Endothelial cell of umbilical vein (primary cell): Measurements from ENCODE around the gene PDGFA. TPM values are rescaled to one million over a fixed set of nuclear protein-coding genes. Genes with fewer than 3 reads are reported as not detected.

Experiments used
- BruUV-seq: library from RNA; stranded (reverse); fragments of 400-500 nt; replicated peaks from 2 replicates; lab custom pipeline; 2021; lab: Mats Ljungman, UMichigan
- CTCF ChIA-PET: fragments of 300-600, 350-600 bp; sonication (Branson Sonifier 250); formaldehyde crosslinking; loops from one replicate; lab custom pipeline; 2021; ENCODE audit warnings: antibody characterized with exemption, inconsistent platforms; lab: Charles Lee
- POLR2A ChIA-PET: fragments of 300-600, 350-600 bp; sonication (Branson Sonifier 250); formaldehyde crosslinking; loops from one replicate; lab custom pipeline; 2021; ENCODE audit warnings: antibody characterized with exemption, inconsistent platforms; lab: Charles Lee
- DNase-seq: peaks from one replicate; pipeline ENCODE4 v3.0.0-alpha.2; 2011; ENCODE audit warnings: low read depth, low spot score
- FAIRE-seq: peaks from 2 replicates; lab custom pipeline; 2011; peaks lifted over from hg19 to GRCh38; lab: Jason Lieb, UNC
- H2AFZ ChIP-seq: 2 replicates; pipeline ENCODE4 v1.6.0; 2012; ENCODE audit warnings: low read depth, low read length, control low read depth, inconsistent platforms
- H3K27ac ChIP-seq: 2 replicates; pipeline ENCODE4 v1.5.1; 2011; ENCODE audit warnings: low read depth, mild to moderate bottlenecking, control low read depth, low read length, moderate library complexity; ENCODE audit not compliant: insufficient read depth
- H3K27me3 ChIP-seq, 2 experiments: 2 replicates each; pipeline versions ENCODE4 v1.6.0 to v1.6.1; 2011; ENCODE audit warnings: low read length in 2 of 2, mixed read lengths in 1 of 2; ENCODE audit not compliant: control insufficient read depth in 2 of 2, insufficient read depth in 2 of 2
- H3K36me3 ChIP-seq, 2 experiments: 2 replicates in 1 of 2; 3 replicates in 1 of 2; pipeline ENCODE4 v1.5.1; 2011; ENCODE audit warnings: low read length in 2 of 2, mild to moderate bottlenecking in 1 of 2, moderate library complexity in 1 of 2; ENCODE audit not compliant: control insufficient read depth in 2 of 2, insufficient read depth in 2 of 2; ENCODE audit errors: extremely low read depth in 1 of 2
- H3K4me1 ChIP-seq: 3 replicates; pipeline ENCODE4 v1.5.1; 2011; ENCODE audit warnings: mild to moderate bottlenecking, low read length; ENCODE audit not compliant: control insufficient read depth, insufficient read depth; ENCODE audit errors: extremely low read depth
- H3K4me2 ChIP-seq: 2 replicates; pipeline ENCODE4 v1.6.1; 2011; ENCODE audit warnings: low read length, control low read depth, mixed read lengths; ENCODE audit not compliant: insufficient read depth
- H3K4me3 ChIP-seq, 3 experiments: fragments of 200-600 bp in 1 of 3; sonication (generic), shearing (Covaris generic) in 1 of 3; replicated peaks in 1 of 3; 2 replicates each; pipeline ENCODE4 v1.5.1; 2011 to 2016; ENCODE audit warnings: control low read depth in 3 of 3, low read length in 3 of 3, mild to moderate bottlenecking in 2 of 3, inconsistent platforms in 1 of 3, low read depth in 1 of 3, moderate library complexity in 1 of 3; ENCODE audit not compliant: insufficient read depth in 1 of 3
- H3K79me2 ChIP-seq: 2 replicates; pipeline ENCODE4 v1.6.0; 2012; ENCODE audit warnings: low read length, inconsistent platforms; ENCODE audit not compliant: control insufficient read depth, insufficient read depth
- H3K9ac ChIP-seq: replicated peaks from 2 replicates; pipeline ENCODE3; 2011; ENCODE audit warnings: low read length, control low read depth; ENCODE audit not compliant: insufficient read depth; ENCODE audit errors: extremely low read depth
- H3K9me1 ChIP-seq: replicated peaks from 3 replicates; pipeline ENCODE4 v1.6.0; 2011; ENCODE audit warnings: mild to moderate bottlenecking, low read length; ENCODE audit not compliant: control insufficient read depth, insufficient read depth; ENCODE audit errors: extremely low read depth
- H3K9me3 ChIP-seq: replicated peaks from 2 replicates; pipeline ENCODE4 v1.5.1; 2012; ENCODE audit warnings: low read length, inconsistent platforms; ENCODE audit not compliant: control insufficient read depth, insufficient read depth
- H4K20me1 ChIP-seq: replicated peaks from 2 replicates; pipeline ENCODE3; 2011; ENCODE audit warnings: mild to moderate bottlenecking, low read length; ENCODE audit not compliant: control insufficient read depth, insufficient read depth; ENCODE audit errors: extremely low read depth
- CTCF ChIP-seq, 2 donors: IDR thresholded peaks; 1 replicate in 1 of 2; 2 replicates in 1 of 2; pipeline ENCODE4 v1.5.1; 2011; ENCODE audit warnings: low read length in 2 of 2, mild to moderate bottlenecking in 2 of 2, moderate library complexity in 2 of 2, control low read depth in 1 of 2, inconsistent platforms in 1 of 2, low read depth in 1 of 2; ENCODE audit not compliant: insufficient read depth in 1 of 2; ENCODE audit errors: extremely low read depth in 1 of 2
- EZH2 ChIP-seq: IDR thresholded peaks from 2 replicates; pipeline ENCODE4 v1.6.1; 2012; ENCODE audit warnings: borderline replicate concordance, low read depth, mild to moderate bottlenecking, moderate library complexity, low read length, inconsistent platforms; ENCODE audit not compliant: severe bottlenecking
- GATA2 ChIP-seq: IDR thresholded peaks from 2 replicates; pipeline ENCODE4 v1.7.0; 2011; ENCODE audit warnings: low read depth, mild to moderate bottlenecking, moderate library complexity, mixed read lengths, low read length; ENCODE audit not compliant: insufficient read length, insufficient read depth
- JUN ChIP-seq: IDR thresholded peaks from 2 replicates; pipeline ENCODE4 v1.6.1; 2011; ENCODE audit warnings: borderline replicate concordance, low read depth; ENCODE audit not compliant: insufficient read length, insufficient read depth
- MAX ChIP-seq: IDR thresholded peaks from 2 replicates; pipeline ENCODE4 v1.6.1; 2011; ENCODE audit not compliant: insufficient read depth, insufficient read length
- MYC ChIP-seq: IDR thresholded peaks from one replicate; pipeline ENCODE4 v1.6.1; 2011; ENCODE audit warnings: mild to moderate bottlenecking, low read depth, low read length
- POLR2A ChIP-seq: IDR thresholded peaks from 2 replicates; pipeline ENCODE4 v1.6.1; 2012; ENCODE audit warnings: low read depth, mild to moderate bottlenecking, control low read depth, low read length
- POLR2AphosphoS5 ChIP-seq: IDR thresholded peaks from 2 replicates; pipeline ENCODE4 v1.6.1; 2012; ENCODE audit warnings: low read depth, mild to moderate bottlenecking, control low read depth, low read length, moderate library complexity; ENCODE audit not compliant: insufficient read depth
- dilution Hi-C: fragments of 300-500 bp; cut with MboI; formaldehyde crosslinking; loops from one replicate; pipeline ENCODE4 v1.15.0; 2019; ENCODE audit warnings: low sequenced_read_pairs; ENCODE audit not compliant: extremely low pct_ligation_motif_present
- intact Hi-C: fragments of 100-400 bp; cut with micrococcal nuclease; formaldehyde crosslinking; loops from one replicate; pipeline ENCODE4 v1.10.0; 2022
- polyA plus RNA-seq, 4 experiments: library from polyadenylated mRNA; depleted of rRNA in 3 of 4; stranded (reverse) in 3 of 4; unstranded in 1 of 4; fragments of >200 nt; gene quantifications; 2 replicates each; pipeline versions ENCODE4 v1.2.1 to v1.2.3, GENCODE V29; 2011 to 2012; ENCODE audit warnings: missing spikeins in 1 of 4
- total RNA-seq: library from RNA; stranded (reverse); gene quantifications from 2 replicates; pipeline ENCODE4 v1.2.3, GENCODE V29; 2021

Gene PDGFA
- total and polyA plus RNA-seq, 2 donors (not counting 3 experiments of a cell fraction or from before 2014, with no cell fraction given), result 17.4 to 62.4 TPM

GRCh38 chr7:525740-526139, 6.1 kb upstream of the PDGFA start:
- ChIA-PET POLR2A (no interaction called here), CTCF (interaction anchor here (0.8 to 1.0 kb wide), 2 partner anchors 94 to 111 kb away, joined by 4 read pairs; no protein-coding TSS in a partner anchor)
- FAIRE-seq (no peak), DNase-seq (no peak)
- H3K4me2 ChIP-seq, result no peak overlapping the region
- no peaks in the 10 kb centered on the region for H4K20me1 ChIP-seq
- H3K9me1 ChIP-seq, result no peaks in the 10 kb centered on the region
- H3K36me3 ChIP-seq, result no peaks in the 10 kb centered on the region
- dilution Hi-C loops, result no loop called here
- no peak overlapping the region for H2AFZ ChIP-seq
- no peak overlapping the region for H3K9ac ChIP-seq
- H3K4me1 ChIP-seq, result peaks cover 11% of the 10 kb centered on the region
- peaks cover 8 to 9% of the 10 kb centered on the region in 2 experiments for H3K27me3 ChIP-seq
- intact Hi-C loops, result no loop called here
- TF ChIP-seq GATA2 (no peak), MAX (no peak), MYC (no peak), EZH2 (no peak), POLR2A (no peak), POLR2AphosphoS5 (no peak), JUN (no peak), CTCF (IDR thresholded peaks at IDR 0.05; ENCODE audit: extremely low read depth in 1 of 2, insufficient read depth in 1 of 2, low read depth in 1 of 2, low read length in 2 of 2) (no peak)
- H3K9me3 ChIP-seq, result no peaks in the 10 kb centered on the region
- no peaks in the 10 kb centered on the region for H3K79me2 ChIP-seq
- no peak overlapping the region for H3K4me3 ChIP-seq
- H3K27ac ChIP-seq, result no peak overlapping the region
- BruUV-seq, result no TSS peak
